Astrocyte of the spinal cord (primary cell): ENCODE results near the gene IQGAP3.
A peak's percentile ranks its signal among the peaks of the same experiment; 100 is the strongest.

Experiments
- DNase-seq: peaks from one replicate; pipeline ENCODE4 v3.0.0; 2011; ENCODE audit warnings: low read depth, low spot score
- H3K4me3 ChIP-seq: 2 replicates; pipeline ENCODE4 v1.5.1; 2011; ENCODE audit warnings: low read depth, mild to moderate bottlenecking, low read length, moderate library complexity
- in situ Hi-C: cut with HindIII; loops from 2 replicates; pipeline ENCODE4 v1.10.0; 2017; ENCODE audit warnings: low sequenced_read_pairs
- TF ChIP-seq, protein P1 (sequence below): IDR thresholded peaks from 2 replicates; pipeline ENCODE4 v1.5.1; 2012; ENCODE audit warnings: low read depth, mild to moderate bottlenecking, low read length, inconsistent platforms

IQGAP3 gene

DNA sequence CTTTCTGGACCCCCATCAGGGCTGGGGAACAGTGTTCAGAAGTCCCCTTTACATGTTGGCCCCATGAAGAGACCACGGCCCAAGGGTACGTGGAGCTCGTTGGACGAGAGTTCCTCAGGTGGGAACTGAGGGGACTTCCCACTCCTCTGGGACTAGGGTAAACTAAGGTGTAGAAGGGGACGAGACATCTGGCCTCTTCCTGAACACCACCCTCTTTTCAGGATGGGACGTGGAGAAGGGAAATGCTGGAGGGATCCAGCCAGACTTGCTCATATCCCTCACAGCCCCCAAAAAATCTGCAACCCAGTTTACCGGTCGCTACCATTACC lies 21.3 kb upstream of the IQGAP3 start:
- TF ChIP-seq, protein P1, sequence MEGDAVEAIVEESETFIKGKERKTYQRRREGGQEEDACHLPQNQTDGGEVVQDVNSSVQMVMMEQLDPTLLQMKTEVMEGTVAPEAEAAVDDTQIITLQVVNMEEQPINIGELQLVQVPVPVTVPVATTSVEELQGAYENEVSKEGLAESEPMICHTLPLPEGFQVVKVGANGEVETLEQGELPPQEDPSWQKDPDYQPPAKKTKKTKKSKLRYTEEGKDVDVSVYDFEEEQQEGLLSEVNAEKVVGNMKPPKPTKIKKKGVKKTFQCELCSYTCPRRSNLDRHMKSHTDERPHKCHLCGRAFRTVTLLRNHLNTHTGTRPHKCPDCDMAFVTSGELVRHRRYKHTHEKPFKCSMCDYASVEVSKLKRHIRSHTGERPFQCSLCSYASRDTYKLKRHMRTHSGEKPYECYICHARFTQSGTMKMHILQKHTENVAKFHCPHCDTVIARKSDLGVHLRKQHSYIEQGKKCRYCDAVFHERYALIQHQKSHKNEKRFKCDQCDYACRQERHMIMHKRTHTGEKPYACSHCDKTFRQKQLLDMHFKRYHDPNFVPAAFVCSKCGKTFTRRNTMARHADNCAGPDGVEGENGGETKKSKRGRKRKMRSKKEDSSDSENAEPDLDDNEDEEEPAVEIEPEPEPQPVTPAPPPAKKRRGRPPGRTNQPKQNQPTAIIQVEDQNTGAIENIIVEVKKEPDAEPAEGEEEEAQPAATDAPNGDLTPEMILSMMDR, result no peak
- H3K4me3 ChIP-seq, result no peak overlapping the region
- no peak for DNase-seq
- in situ Hi-C loops, result no loop called here

DNA sequence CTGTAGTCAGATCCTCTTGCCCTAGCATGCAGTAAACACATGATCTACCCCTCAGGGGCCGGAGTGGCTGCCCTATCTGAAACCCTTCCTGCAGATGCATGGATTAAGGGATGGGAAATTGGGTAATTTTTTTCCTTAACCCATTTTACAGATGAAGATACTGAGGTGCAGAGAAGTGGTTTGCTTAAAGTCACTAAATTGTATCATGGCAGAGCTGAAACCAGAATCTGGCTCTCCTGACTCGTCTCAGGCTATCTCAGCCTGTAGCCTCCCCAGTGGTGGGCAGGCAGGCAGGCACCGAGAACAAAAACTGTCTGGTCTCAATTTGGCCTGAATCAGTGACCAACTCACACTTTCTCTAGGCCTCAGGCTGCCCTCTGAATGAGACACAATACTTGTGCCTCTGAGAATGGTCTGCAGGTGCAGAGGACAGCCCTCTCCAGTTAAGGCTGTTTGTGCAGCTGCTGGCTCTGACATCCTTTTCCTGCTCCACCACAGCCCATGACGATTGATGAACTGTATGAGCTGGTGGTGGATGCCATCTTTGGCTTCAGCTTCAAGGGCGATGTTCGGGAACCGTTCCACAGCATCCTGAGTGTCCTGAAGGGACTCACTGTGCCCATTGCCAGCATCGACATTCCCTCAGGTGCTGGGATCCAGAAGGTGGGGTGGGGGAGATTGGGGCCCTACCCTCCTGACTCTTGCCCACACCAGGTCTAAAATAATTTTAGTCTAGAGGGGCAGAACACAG lies 20.7 kb upstream of the IQGAP3 start:
- no peak overlapping the region for H3K4me3 ChIP-seq
- in situ Hi-C loops, result no loop called here
- TF ChIP-seq, protein P1, result no peak
- DNase-seq, result no peak

DNA sequence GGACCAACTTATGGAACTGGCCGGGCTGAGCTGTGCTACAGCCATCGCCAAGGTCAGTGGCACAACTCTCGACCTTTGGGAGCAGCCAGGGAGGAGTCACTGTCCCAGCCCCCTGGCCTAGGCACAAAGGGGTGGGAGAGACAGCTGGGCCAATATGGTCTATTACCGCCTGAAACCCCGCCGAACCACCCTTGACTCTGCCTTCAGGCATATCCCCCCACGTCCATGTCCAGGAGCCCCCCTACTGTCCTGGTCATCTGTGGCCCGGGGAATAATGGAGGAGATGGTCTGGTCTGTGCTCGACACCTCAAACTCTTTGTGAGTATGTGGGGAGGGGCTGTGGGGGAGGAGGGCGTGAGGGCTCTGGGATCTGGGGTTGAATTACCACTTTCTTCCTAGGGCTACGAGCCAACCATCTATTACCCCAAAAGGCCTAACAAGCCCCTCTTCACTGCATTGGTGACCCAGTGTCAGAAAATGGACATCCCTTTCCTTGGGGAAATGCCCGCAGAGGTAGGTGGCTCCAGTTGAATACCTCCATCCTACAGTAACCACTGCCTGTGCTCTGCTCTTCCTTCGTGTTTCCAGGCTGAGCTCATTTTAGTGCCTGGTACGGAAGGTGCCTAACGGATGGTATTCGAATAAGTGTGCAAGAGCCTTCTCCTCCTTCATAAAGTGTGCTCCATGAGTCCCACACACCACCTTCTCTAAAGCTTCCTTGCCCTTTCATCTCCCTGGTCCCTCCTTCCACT lies 20.0 kb upstream of the IQGAP3 start:
- TF ChIP-seq, protein P1, result no peak
- in situ Hi-C loops, result no loop called here
- peak overlapping the region; percentile 76 for H3K4me3 ChIP-seq
- DNase-seq, result no peak

DNA sequence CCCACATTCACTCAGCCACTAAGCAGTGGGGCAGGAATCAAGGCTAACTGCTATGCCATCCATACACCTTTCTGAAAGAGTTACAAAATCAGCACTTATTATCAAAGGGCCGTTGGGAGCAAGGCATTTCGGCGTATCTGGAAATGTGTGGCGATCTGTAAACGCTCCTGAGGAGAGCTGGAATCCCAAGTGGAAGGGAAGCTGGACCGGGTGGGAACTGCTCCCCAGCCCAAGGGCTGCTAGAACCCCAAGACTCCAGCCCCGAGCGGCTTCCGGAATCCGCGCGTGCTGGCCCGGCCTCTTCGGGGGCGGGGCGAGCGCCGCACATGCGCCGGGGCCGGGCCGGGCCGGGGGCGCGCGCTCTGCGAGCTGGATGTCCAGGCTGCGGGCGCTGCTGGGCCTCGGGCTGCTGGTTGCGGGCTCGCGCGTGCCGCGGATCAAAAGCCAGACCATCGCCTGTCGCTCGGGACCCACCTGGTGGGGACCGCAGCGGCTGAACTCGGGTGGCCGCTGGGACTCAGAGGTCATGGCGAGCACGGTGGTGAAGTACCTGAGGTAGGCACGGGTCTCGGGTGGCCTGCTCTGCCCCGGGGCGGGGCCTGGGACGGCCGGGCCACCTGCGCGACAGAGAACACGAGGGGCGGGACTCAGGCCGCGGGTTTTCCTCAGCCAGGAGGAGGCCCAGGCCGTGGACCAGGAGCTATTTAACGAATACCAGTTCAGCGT lies 19.2 kb upstream of the IQGAP3 start, which contains the start of gene NAXE:
NAXE (plus strand) TSS at position 345 of the 726 bp plus-strand sequence; CDS start at position 374, 29 bp downstream.
- DNase-seq, result peak; percentile 43
- in situ Hi-C loops, result no loop called here
- TF ChIP-seq, protein P1, result no peak
- peak within 1 kb of the TSS; percentile 76 for H3K4me3 ChIP-seq

DNA sequence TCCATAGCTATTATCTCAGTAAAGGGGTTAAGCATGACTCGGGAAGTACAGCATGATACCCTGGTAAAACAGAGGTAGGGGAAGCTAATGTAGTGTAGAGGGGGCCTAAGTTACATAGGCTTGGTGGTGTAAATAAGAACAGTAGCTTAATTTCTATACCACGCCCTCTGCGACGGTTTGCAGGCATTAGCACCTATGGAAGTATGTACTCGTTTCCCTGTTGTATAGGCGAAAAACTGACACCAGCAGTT lies 18.7 kb upstream of the IQGAP3 start:
- in situ Hi-C loops, result no loop called here
- TF ChIP-seq, protein P1, result no peak
- no peak for DNase-seq
- peak overlapping the region; percentile 76 for H3K4me3 ChIP-seq

DNA sequence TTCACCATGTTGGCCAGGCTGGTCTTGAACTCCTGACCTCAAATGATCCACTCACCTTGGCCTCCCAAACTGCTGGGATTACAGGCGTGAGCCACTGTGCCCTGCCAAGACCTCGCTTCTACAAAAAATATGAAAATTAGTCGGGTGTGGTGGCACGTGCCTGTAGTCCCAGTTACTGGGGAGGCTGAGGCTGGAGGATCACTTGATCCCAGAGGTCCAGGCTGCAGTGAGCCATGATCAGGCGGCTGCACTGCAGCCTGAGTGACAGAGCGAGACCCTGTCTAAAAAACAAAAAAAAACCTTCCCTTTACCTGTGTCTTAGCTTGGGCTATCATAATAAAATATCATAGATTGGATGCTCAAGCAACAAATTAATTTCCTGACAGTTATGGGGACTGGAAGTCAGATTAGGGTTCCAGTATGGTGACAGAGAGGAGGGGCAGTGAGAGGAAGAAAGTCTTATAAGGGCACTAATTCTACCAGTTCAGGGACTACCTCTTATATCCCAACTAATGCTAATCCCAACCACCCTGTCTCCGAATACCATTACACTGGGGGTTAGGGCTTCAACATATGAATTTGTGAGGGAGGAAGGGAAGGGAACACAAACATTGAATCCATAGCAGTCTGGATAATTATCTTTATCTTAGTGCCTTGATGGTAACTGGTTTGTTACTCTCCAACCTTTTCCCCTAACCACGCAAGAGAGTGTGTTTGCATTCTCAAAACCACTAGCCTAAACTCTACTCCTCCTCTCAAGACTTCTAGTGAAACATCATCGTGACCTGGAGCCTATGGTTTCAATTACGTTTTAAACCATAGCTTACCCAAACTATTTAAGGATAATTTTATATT lies 18.2 kb upstream of the IQGAP3 start:
- DNase-seq, result no peak
- H3K4me3 ChIP-seq, result no peak overlapping the region
- in situ Hi-C loops, result no loop called here
- TF ChIP-seq, protein P1, result no peak
